HEK293 (cell line): ENCODE results near the gene POLD1.

Source experiments
- BCL11A ChIP-seq: fragments of 450-650 bp; formaldehyde crosslinking; IDR thresholded peaks from 2 replicates; pipeline ENCODE4 v1.5.1; 2016; ENCODE audit warnings: low read depth, missing biosample characterization, missing genetic modification characterization
- GLI2 ChIP-seq: fragments of 450-650 bp; formaldehyde crosslinking; IDR thresholded peaks from 2 replicates; pipeline ENCODE4; 2017; ENCODE audit warnings: missing biosample characterization, missing genetic modification characterization, low read depth, borderline replicate concordance
- GLI4 ChIP-seq: fragments of 450-650 bp; formaldehyde crosslinking; IDR thresholded peaks from 2 replicates; pipeline ENCODE4 v1.5.1; 2016; ENCODE audit warnings: missing biosample characterization, missing genetic modification characterization
- HOXC10 ChIP-seq: sonication (generic); formaldehyde crosslinking; IDR thresholded peaks from 2 replicates; pipeline ENCODE4 v1.8.1; 2023; ENCODE audit warnings: mild to moderate bottlenecking, missing genetic modification reagents
- HOXD13 ChIP-seq: sonication (generic); formaldehyde crosslinking; IDR thresholded peaks from 2 replicates; pipeline ENCODE4 v1.8.0; 2022; ENCODE audit warnings: missing genetic modification reagents, borderline replicate concordance
- KLF10 ChIP-seq: fragments of 450-650 bp; IDR thresholded peaks from 2 replicates; pipeline ENCODE4 v1.5.1; 2018; ENCODE audit warnings: missing biosample characterization, mild to moderate bottlenecking, missing genetic modification characterization
- KLF8 ChIP-seq: fragments of 450-650 bp; formaldehyde crosslinking; IDR thresholded peaks from 2 replicates; pipeline ENCODE4 v1.5.1; 2016; ENCODE audit warnings: missing biosample characterization, missing genetic modification characterization
- KLF9 ChIP-seq: fragments of 450-650 bp; formaldehyde crosslinking; IDR thresholded peaks from 2 replicates; pipeline ENCODE4 v1.5.1; 2016; ENCODE audit warnings: missing biosample characterization, missing genetic modification characterization, low read depth
- MZF1 ChIP-seq: fragments of 450-650 bp; formaldehyde crosslinking; IDR thresholded peaks from 2 replicates; pipeline ENCODE4 v1.5.1; 2017; ENCODE audit warnings: missing biosample characterization, missing genetic modification characterization, borderline replicate concordance
- PRDM1 ChIP-seq: fragments of 450-650 bp; formaldehyde crosslinking; IDR thresholded peaks from 2 replicates; pipeline ENCODE4; 2016; ENCODE audit warnings: missing biosample characterization, missing genetic modification characterization
- RBAK ChIP-seq: fragments of 450-650 bp; formaldehyde crosslinking; IDR thresholded peaks from 2 replicates; pipeline ENCODE4 v1.5.1; 2016; ENCODE audit warnings: missing biosample characterization, missing genetic modification characterization
- ZBTB17 ChIP-seq: fragments of 450-650 bp; formaldehyde crosslinking; IDR thresholded peaks from 2 replicates; pipeline ENCODE4 v1.5.1; 2016; ENCODE audit warnings: missing biosample characterization, missing genetic modification characterization
- ZBTB20 ChIP-seq: fragments of 450-650 bp; formaldehyde crosslinking; IDR thresholded peaks from 2 replicates; pipeline ENCODE4 v1.5.1; 2016; ENCODE audit warnings: missing biosample characterization, missing genetic modification characterization
- ZBTB48 ChIP-seq: fragments of 450-650 bp; formaldehyde crosslinking; IDR thresholded peaks from 2 replicates; pipeline ENCODE4 v1.5.1; 2016; ENCODE audit warnings: missing biosample characterization, missing genetic modification characterization
- ZNF114 ChIP-seq: fragments of 450-650 bp; formaldehyde crosslinking; IDR thresholded peaks from 2 replicates; pipeline ENCODE4 v1.5.0; 2017; ENCODE audit warnings: missing biosample characterization, missing genetic modification characterization
- ZNF121 ChIP-seq: fragments of 450-650 bp; formaldehyde crosslinking; IDR thresholded peaks from 2 replicates; pipeline ENCODE4 v1.5.1; 2016; ENCODE audit warnings: missing biosample characterization, missing genetic modification characterization
- ZNF133 ChIP-seq: fragments of 450-650 bp; formaldehyde crosslinking; IDR thresholded peaks from 2 replicates; pipeline ENCODE4 v1.5.1; 2016; ENCODE audit warnings: missing biosample characterization, missing genetic modification characterization
- ZNF223 ChIP-seq: fragments of 450-650 bp; formaldehyde crosslinking; IDR thresholded peaks from 2 replicates; pipeline ENCODE4 v1.5.1; 2016; ENCODE audit warnings: missing biosample characterization, missing genetic modification characterization
- ZNF26 ChIP-seq: fragments of 450-650 bp; formaldehyde crosslinking; IDR thresholded peaks from 2 replicates; pipeline ENCODE4 v1.5.1; 2016; ENCODE audit warnings: missing biosample characterization, missing genetic modification characterization
- ZNF324 ChIP-seq: fragments of 450-650 bp; formaldehyde crosslinking; IDR thresholded peaks from 2 replicates; pipeline ENCODE4 v1.5.1; 2016; ENCODE audit warnings: missing biosample characterization, missing genetic modification characterization
- ZNF558 ChIP-seq: fragments of 450-650 bp; formaldehyde crosslinking; IDR thresholded peaks from 2 replicates; pipeline ENCODE4 v1.5.1; 2016; ENCODE audit warnings: missing biosample characterization, missing genetic modification characterization
- ZNF677 ChIP-seq: fragments of 450-650 bp; IDR thresholded peaks from 2 replicates; pipeline ENCODE4 v1.5.0; 2018; ENCODE audit warnings: missing biosample characterization, mild to moderate bottlenecking, missing genetic modification characterization, moderate library complexity
- ZNF692 ChIP-seq: fragments of 450-650 bp; formaldehyde crosslinking; IDR thresholded peaks from 2 replicates; pipeline ENCODE4 v1.5.1; 2016; ENCODE audit warnings: missing biosample characterization, missing genetic modification characterization
- ZNF776 ChIP-seq: fragments of 450-650 bp; formaldehyde crosslinking; IDR thresholded peaks from 2 replicates; pipeline ENCODE4 v1.5.0; 2017; ENCODE audit warnings: missing biosample characterization, missing genetic modification characterization, borderline replicate concordance
- ZNF792 ChIP-seq: fragments of 450-650 bp; formaldehyde crosslinking; IDR thresholded peaks from 2 replicates; pipeline ENCODE4 v1.5.1; 2016; ENCODE audit warnings: missing biosample characterization, missing genetic modification characterization
- ZNF843 ChIP-seq: fragments of 450-650 bp; formaldehyde crosslinking; IDR thresholded peaks from 2 replicates; pipeline ENCODE4 v1.5.1; 2016; ENCODE audit warnings: missing biosample characterization, missing genetic modification characterization
- TF ChIP-seq, protein P1 (sequence below): fragments of 450-650 bp; formaldehyde crosslinking; IDR thresholded peaks from 2 replicates; pipeline ENCODE4 v1.5.1; 2016; ENCODE audit warnings: missing biosample characterization, missing genetic modification characterization, borderline replicate concordance

POLD1 gene

GRCh38 chr19:50461066-50461875, 77.1 kb downstream of the POLD1 start (continued):
- TF ChIP-seq MZF1 (tag by site-specific recombination): no peak
- peak; percentile 32; the same call in 1 of the 2 replicates for TF ChIP-seq ZNF692
- peak; percentile 68 for TF ChIP-seq ZNF121
- TF ChIP-seq HOXC10: no peak
- TF ChIP-seq HOXD13 (CRISPR knock-in tag): no peak
- TF ChIP-seq ZNF558 (tag by site-specific recombination): no peak
- no peak for TF ChIP-seq RBAK (tag by site-specific recombination)
- TF ChIP-seq ZNF26 (tag by site-specific recombination): no peak
- no peak for TF ChIP-seq ZNF114 (tag by site-specific recombination)
- TF ChIP-seq ZBTB20: no peak
- TF ChIP-seq KLF10 (tag by site-specific recombination): no peak
- TF ChIP-seq ZNF133: no peak
- TF ChIP-seq KLF9 (tag by site-specific recombination): no peak
- TF ChIP-seq ZNF843 (tag by site-specific recombination): no peak
- TF ChIP-seq ZNF223: no peak
- no peak for TF ChIP-seq PRDM1 (tag by site-specific recombination)
- TF ChIP-seq GLI2: no peak
- TF ChIP-seq GLI4 (tag by site-specific recombination): peak; percentile 12; the same call in 1 of the 2 replicates
- TF ChIP-seq ZNF776 (tag by site-specific recombination): no peak
- TF ChIP-seq ZNF324 (tag by site-specific recombination): no peak
- TF ChIP-seq, protein P1, sequence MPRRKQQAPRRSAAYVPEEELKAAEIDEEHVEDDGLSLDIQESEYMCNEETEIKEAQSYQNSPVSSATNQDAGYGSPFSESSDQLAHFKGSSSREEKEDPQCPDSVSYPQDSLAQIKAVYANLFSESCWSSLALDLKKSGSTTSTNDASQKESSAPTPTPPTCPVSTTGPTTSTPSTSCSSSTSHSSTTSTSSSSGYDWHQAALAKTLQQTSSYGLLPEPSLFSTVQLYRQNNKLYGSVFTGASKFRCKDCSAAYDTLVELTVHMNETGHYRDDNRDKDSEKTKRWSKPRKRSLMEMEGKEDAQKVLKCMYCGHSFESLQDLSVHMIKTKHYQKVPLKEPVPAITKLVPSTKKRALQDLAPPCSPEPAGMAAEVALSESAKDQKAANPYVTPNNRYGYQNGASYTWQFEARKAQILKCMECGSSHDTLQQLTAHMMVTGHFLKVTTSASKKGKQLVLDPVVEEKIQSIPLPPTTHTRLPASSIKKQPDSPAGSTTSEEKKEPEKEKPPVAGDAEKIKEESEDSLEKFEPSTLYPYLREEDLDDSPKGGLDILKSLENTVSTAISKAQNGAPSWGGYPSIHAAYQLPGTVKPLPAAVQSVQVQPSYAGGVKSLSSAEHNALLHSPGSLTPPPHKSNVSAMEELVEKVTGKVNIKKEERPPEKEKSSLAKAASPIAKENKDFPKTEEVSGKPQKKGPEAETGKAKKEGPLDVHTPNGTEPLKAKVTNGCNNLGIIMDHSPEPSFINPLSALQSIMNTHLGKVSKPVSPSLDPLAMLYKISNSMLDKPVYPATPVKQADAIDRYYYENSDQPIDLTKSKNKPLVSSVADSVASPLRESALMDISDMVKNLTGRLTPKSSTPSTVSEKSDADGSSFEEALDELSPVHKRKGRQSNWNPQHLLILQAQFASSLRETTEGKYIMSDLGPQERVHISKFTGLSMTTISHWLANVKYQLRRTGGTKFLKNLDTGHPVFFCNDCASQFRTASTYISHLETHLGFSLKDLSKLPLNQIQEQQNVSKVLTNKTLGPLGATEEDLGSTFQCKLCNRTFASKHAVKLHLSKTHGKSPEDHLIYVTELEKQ (tag by site-specific recombination): no peak
- peak; percentile 68 for TF ChIP-seq ZBTB48 (tag by site-specific recombination)
- no peak for TF ChIP-seq ZNF677 (tag by site-specific recombination)
- no peak for TF ChIP-seq ZBTB17 (tag by site-specific recombination)
- no peak for TF ChIP-seq ZNF792
- no peak for TF ChIP-seq BCL11A (tag by site-specific recombination)
- 0 out of 2 replicates have a peak, but pooled peaks have one; percentile 25 for TF ChIP-seq KLF8 (tag by site-specific recombination)
- TF ChIP-seq, all 188 proteins: peak for 15
